HUES48 (cell line): ENCODE results near the gene LTBP4.
"Not testable (repeated sequence)": the region's sequence is repeated elsewhere in the genome, so short reads cannot be mapped to it uniquely, and the experiment has no call there.

Experiments used
- H3K27ac ChIP-seq: one replicate; pipeline ENCODE4 v1.7.0; 2013; ENCODE audit warnings: low read depth, low read length, inconsistent platforms
- H3K27me3 ChIP-seq: 2 replicates; pipeline ENCODE4 v1.6.1; 2013; ENCODE audit warnings: mild to moderate bottlenecking, low read length; ENCODE audit not compliant: control insufficient read depth, insufficient read depth
- H3K36me3 ChIP-seq: 2 replicates; pipeline ENCODE4 v1.6.1; 2013; ENCODE audit warnings: low read length; ENCODE audit not compliant: control insufficient read depth, insufficient read depth
- H3K4me1 ChIP-seq: 2 replicates; pipeline ENCODE4 v1.6.1; 2013; ENCODE audit warnings: mild to moderate bottlenecking, low read length; ENCODE audit not compliant: control insufficient read depth, insufficient read depth
- H3K4me3 ChIP-seq: 2 replicates; pipeline ENCODE4 v1.5.1; 2013; ENCODE audit warnings: mild to moderate bottlenecking, low read depth, low read length
- H3K9ac ChIP-seq: 2 replicates; pipeline ENCODE4 v1.6.1; 2013; ENCODE audit warnings: mild to moderate bottlenecking, low read depth, low read length, moderate library complexity
- H3K9me3 ChIP-seq: 2 replicates; pipeline ENCODE4 v1.6.1; 2013; ENCODE audit warnings: low read length; ENCODE audit not compliant: control insufficient read depth, insufficient read depth

Gene LTBP4

DNA sequence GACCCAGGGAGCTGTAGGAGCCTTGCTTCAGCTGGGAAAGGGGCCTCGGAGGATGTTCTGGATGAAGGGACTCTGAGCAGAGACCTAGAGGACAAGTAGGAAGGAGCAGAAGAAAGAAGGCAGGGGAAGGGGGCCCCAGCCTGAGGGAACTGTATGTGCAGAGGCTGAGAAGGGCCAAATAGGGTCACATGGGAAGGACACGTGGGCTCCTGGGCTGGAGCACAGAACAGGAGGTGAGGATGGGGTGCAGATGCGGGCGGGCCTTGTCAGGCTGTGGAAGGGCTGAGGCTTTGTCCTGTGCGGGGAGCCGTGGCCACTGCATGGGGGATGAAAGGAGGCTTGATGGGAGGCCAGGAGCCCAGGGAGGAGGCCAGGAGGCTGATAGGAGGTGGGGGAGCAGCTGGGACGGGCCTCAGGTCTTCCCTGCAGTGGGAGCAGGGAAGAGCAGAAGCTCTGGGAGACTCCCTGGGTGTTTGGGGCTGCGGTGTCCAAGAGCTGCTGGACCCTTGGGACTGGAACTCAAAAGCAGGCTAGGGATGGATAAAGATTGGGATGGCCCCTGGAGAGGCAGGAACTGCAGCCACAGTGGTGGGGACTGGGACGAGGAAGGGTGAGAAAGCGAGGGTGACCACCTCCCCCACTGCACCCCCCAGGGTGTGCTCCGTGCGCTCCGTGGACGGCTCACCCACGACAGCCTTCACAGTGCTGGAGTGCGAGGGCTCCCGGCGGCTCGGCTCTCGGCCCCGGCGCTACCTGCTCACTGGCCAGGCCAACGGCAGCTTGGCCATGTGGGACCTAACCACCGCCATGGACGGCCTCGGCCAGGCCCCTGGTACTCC lies 11.4 kb upstream of the LTBP4 start:
- H3K27me3 ChIP-seq = no peaks in the 10 kb centered on the region
- H3K9me3 ChIP-seq = no peaks in the 10 kb centered on the region
- H3K36me3 ChIP-seq = peaks cover 27% of the 10 kb centered on the region
- H3K27ac ChIP-seq = no peak overlapping the region
- no peak overlapping the region for H3K4me3 ChIP-seq
- H3K9ac ChIP-seq = no peak overlapping the region
- peaks cover 4% of the 10 kb centered on the region; the same call in 1 of the 2 replicates for H3K4me1 ChIP-seq

- Histone ChIP-seq H3K4me3 (no peak overlapping the region), H3K9ac (no peak overlapping the region), H3K36me3 (peaks cover 25% of the 10 kb centered on the region), H3K4me1 (peaks cover 4% of the 10 kb centered on the region; the same call in 1 of the 2 replicates), H3K27ac (no peak overlapping the region), H3K9me3 (no peaks in the 10 kb centered on the region), H3K27me3 (no peaks in the 10 kb centered on the region)
These were observed 10.5 kb upstream of the LTBP4 start for GRCh38 chr19:40590464-40591265.

DNA sequence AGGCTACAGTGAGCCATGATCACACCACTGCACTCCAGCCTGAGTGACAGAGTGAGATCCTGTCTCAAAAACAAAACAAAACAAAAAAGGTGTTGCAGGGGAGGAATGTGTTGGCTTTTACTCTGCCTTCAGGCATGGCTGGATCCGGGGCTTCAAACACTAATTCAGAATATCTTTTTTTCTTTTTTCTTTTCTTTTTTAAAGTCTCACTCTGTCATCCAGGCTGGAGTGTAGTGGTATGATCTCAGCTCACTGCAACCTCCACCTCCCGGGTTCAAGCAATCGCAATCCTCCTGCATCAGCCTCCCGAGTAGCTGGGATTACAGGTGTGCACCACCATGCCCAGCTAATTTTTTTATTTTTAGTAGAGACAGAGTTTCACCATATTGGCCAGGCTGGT lies 9.4 kb upstream of the LTBP4 start:
- H3K4me3 ChIP-seq, H3K9ac ChIP-seq, H3K27me3 ChIP-seq, H3K4me1 ChIP-seq, H3K27ac ChIP-seq, H3K9me3 ChIP-seq: not testable (repeated sequence)
- peaks cover 17% of the 10 kb centered on the region for H3K36me3 ChIP-seq

- Histone ChIP-seq H3K9ac (no peak overlapping the region), H3K4me1 (peaks cover 4% of the 10 kb centered on the region; the same call in 1 of the 2 replicates), H3K36me3 (peaks cover 13% of the 10 kb centered on the region), H3K27me3 (peaks cover 9% of the 10 kb centered on the region), H3K9me3 (no peaks in the 10 kb centered on the region), H3K4me3 (no peak overlapping the region), H3K27ac (no peak overlapping the region)
These were observed 9.0 kb upstream of the LTBP4 start for GRCh38 chr19:40592170-40592569.

DNA sequence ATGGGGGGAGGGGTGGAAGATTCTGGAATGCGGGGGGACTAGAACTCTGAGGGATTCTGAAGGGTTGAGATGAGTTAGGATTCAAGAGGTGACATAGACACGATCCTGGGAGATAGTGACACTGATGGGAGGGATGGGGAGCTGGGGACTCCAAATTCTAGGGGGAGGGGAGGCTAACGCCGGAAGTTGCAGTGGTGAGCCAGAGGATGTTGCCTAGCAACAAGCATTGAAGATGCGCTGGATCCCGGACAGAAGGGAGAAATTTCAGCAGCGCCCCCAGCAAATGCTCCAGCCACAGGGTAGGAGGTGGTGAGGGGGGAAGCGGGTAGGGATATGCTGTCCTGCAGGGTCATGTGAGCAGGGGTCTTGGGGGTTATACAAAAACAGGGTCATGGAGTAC lies 6.9 kb upstream of the LTBP4 start:
- H3K9ac ChIP-seq = no peak overlapping the region
- peaks cover 4% of the 10 kb centered on the region; the same call in 1 of the 2 replicates for H3K36me3 ChIP-seq
- peaks cover 9% of the 10 kb centered on the region; the same call in 1 of the 2 replicates for H3K4me1 ChIP-seq
- H3K9me3 ChIP-seq = no peaks in the 10 kb centered on the region
- no peak overlapping the region for H3K27ac ChIP-seq
- H3K27me3 ChIP-seq = peaks cover 22% of the 10 kb centered on the region
- no peak overlapping the region for H3K4me3 ChIP-seq

DNA sequence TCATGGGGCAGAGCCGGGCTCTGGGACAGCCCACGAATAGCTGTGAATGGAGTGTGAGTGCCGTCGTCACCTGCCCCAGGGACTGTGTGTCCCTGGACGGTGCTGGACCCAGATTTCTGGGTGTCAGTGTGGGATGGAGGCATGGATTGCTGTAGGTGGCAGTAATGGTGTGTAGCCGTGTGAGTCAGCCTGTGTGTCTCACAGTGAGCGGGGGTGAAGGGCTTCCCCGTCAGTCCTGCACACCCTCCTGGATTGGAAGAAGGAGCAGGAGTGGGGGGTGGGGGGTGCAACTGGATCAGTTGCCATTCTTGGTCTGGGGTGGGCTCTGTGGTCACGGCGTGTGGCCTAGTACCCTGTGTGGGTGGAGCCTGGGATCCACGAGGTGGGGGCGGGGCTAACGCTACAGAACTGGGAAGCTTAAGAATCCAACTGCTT lies 6.5 kb upstream of the LTBP4 start:
- H3K27me3 ChIP-seq = peaks cover 26% of the 10 kb centered on the region
- H3K4me3 ChIP-seq = no peak overlapping the region
- H3K4me1 ChIP-seq = peaks cover 13% of the 10 kb centered on the region; the same call in 1 of the 2 replicates
- no peaks in the 10 kb centered on the region for H3K9me3 ChIP-seq
- peaks cover 4% of the 10 kb centered on the region; the same call in 1 of the 2 replicates for H3K36me3 ChIP-seq
- H3K27ac ChIP-seq = no peak overlapping the region
- no peak overlapping the region for H3K9ac ChIP-seq

GRCh38 chr19:40596608-40597328 lies 4.4 kb upstream of the LTBP4 start:
- peak overlapping the region; percentile 51; the same call in 1 of the 2 replicates for H3K4me3 ChIP-seq
- no peaks in the 10 kb centered on the region for H3K9me3 ChIP-seq
- H3K36me3 ChIP-seq = no peaks in the 10 kb centered on the region
- H3K4me1 ChIP-seq = peaks cover 22% of the 10 kb centered on the region
- H3K9ac ChIP-seq = no peak overlapping the region
- peaks cover 46% of the 10 kb centered on the region for H3K27me3 ChIP-seq
- H3K27ac ChIP-seq = no peak overlapping the region

- Histone ChIP-seq H3K9ac (no peak overlapping the region), H3K27ac (no peak overlapping the region), H3K4me1 (peaks cover 28% of the 10 kb centered on the region), H3K4me3 (peak overlapping the region; percentile 51; the same call in 1 of the 2 replicates), H3K27me3 (peaks cover 52% of the 10 kb centered on the region), H3K36me3 (no peaks in the 10 kb centered on the region), H3K9me3 (no peaks in the 10 kb centered on the region)
These were observed 3.8 kb upstream of the LTBP4 start for GRCh38 chr19:40597329-40597838.

- peaks cover 37% of the 10 kb centered on the region for H3K4me1 ChIP-seq
- H3K9ac ChIP-seq = peak overlapping the region; percentile 55
- peaks cover 59% of the 10 kb centered on the region for H3K27me3 ChIP-seq
- no peaks in the 10 kb centered on the region for H3K36me3 ChIP-seq
- H3K9me3 ChIP-seq = no peaks in the 10 kb centered on the region
- peak overlapping the region; percentile 72 for H3K27ac ChIP-seq
- H3K4me3 ChIP-seq = peak overlapping the region; percentile 80
These were observed 2.9 kb upstream of the LTBP4 start for GRCh38 chr19:40598121-40598917.

DNA sequence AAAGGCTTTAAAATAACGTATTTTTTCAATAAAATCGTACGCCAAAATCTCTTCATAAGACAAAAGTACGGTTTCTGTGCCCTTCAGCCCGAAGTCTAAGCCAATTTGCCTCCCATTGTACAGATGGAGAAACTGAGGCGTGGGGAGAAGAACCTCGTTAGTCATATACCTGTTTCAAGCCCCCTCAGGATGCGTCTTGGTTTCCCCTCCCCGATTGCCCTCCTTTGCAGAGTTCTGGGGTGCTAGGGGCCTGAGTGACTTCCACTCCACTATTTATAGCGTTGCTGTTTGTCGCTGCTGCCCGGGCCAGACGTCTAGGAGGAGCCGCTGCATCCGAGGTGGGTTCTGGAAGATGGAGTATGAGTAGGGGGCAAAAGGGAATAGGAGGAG lies 2.3 kb upstream of the LTBP4 start:
- H3K9ac ChIP-seq = no peak overlapping the region
- H3K27me3 ChIP-seq = peaks cover 59% of the 10 kb centered on the region
- H3K9me3 ChIP-seq = no peaks in the 10 kb centered on the region
- peaks cover 39% of the 10 kb centered on the region for H3K4me1 ChIP-seq
- no peak overlapping the region for H3K27ac ChIP-seq
- peak overlapping the region; percentile 80; the same call in 1 of the 2 replicates for H3K4me3 ChIP-seq
- no peaks in the 10 kb centered on the region for H3K36me3 ChIP-seq
